Liver (tissue), 9 donors: ENCODE measurements around the gene ADISSP. TPM values are rescaled to one million over a fixed set of nuclear protein-coding genes. Genes with fewer than 3 reads are reported as not detected.

ENCODE experiments used
- DNase-seq: peaks from one replicate; pipeline ENCODE4 v3.0.0-alpha.2; 2017; ENCODE audit warnings: low spot score
- H3K27ac ChIP-seq, 2 donors: one replicate each; pipeline ENCODE4 v1.7.0; 2013; ENCODE audit warnings: inconsistent platforms in 2 of 2, low read length in 2 of 2, control low read depth in 1 of 2, low read depth in 1 of 2, mild to moderate bottlenecking in 1 of 2
- H3K27me3 ChIP-seq, 4 donors: one replicate each; pipeline versions ENCODE4 v1.6.1 to v1.7.0; 2013; ENCODE audit warnings: low read length in 3 of 4, inconsistent platforms in 1 of 4, mild to moderate bottlenecking in 1 of 4, moderate library complexity in 1 of 4; ENCODE audit not compliant: control insufficient read depth in 4 of 4, insufficient read depth in 4 of 4
- H3K36me3 ChIP-seq, 4 donors: one replicate each; pipeline versions ENCODE4 v1.6.1 to v1.7.0; 2013; ENCODE audit warnings: low read length in 3 of 4, mild to moderate bottlenecking in 3 of 4, low read depth in 1 of 4, moderate library complexity in 1 of 4; ENCODE audit not compliant: control insufficient read depth in 4 of 4, insufficient read depth in 3 of 4
- H3K4me1 ChIP-seq, 4 donors: one replicate each; pipeline versions ENCODE4 v1.6.1 to v1.7.0; 2013; ENCODE audit warnings: low read length in 3 of 4, mild to moderate bottlenecking in 3 of 4, moderate library complexity in 1 of 4; ENCODE audit not compliant: control insufficient read depth in 4 of 4, insufficient read depth in 4 of 4
- H3K4me3 ChIP-seq, 3 donors: one replicate each; pipeline versions ENCODE4 v1.6.1 to v1.7.0; 2013; ENCODE audit warnings: low read length in 3 of 3, control low read depth in 1 of 3, low read depth in 1 of 3, mild to moderate bottlenecking in 1 of 3
- H3K9ac ChIP-seq, 2 donors: one replicate each; pipeline ENCODE4 v1.7.0; 2013; ENCODE audit warnings: low read length in 2 of 2, mild to moderate bottlenecking in 2 of 2, moderate library complexity in 2 of 2, control low read depth in 1 of 2, low read depth in 1 of 2
- H3K9me3 ChIP-seq, 4 donors: one replicate each; pipeline versions ENCODE4 v1.6.1 to v1.7.0; 2013; ENCODE audit warnings: low read length in 3 of 4; ENCODE audit not compliant: control insufficient read depth in 4 of 4
- ATF3 ChIP-seq: IDR thresholded peaks from 2 replicates; pipeline ENCODE4 v1.6.1; 2016; ENCODE audit warnings: antibody characterized with exemption
- CTCF ChIP-seq: fragments of 150-350 bp; IDR thresholded peaks from 2 replicates; pipeline ENCODE4 v1.5.1; 2017; ENCODE audit warnings: improper control_type of control experiment, low read depth, low read length; ENCODE audit not compliant: missing input control
- EGR1 ChIP-seq, 2 donors: IDR thresholded peaks; 2 replicates each; pipeline ENCODE4 v1.6.1; 2016 to 2018; ENCODE audit warnings: antibody characterized with exemption in 2 of 2, low read depth in 2 of 2
- FOXA1 ChIP-seq: IDR thresholded peaks from 2 replicates; pipeline ENCODE4 v1.6.1; 2016; ENCODE audit warnings: antibody characterized with exemption
- FOXA2 ChIP-seq: IDR thresholded peaks from 2 replicates; pipeline ENCODE4 v1.6.1; 2016; ENCODE audit warnings: antibody characterized with exemption
- GABPA ChIP-seq, 2 donors: IDR thresholded peaks in 1 of 2; conservative IDR thresholded peaks in 1 of 2; 2 replicates each; pipeline ENCODE4 v1.6.1; 2016; ENCODE audit warnings: antibody characterized with exemption in 2 of 2, mild to moderate bottlenecking in 1 of 2, moderate library complexity in 1 of 2
- HNF4A ChIP-seq, 2 donors: conservative IDR thresholded peaks; 2 replicates each; pipeline ENCODE4 v1.6.1; 2016; ENCODE audit warnings: antibody characterized with exemption in 2 of 2, mild to moderate bottlenecking in 2 of 2
- HNF4G ChIP-seq: IDR thresholded peaks from 2 replicates; pipeline ENCODE4 v1.6.1; 2016; ENCODE audit warnings: antibody characterized with exemption
- JUND ChIP-seq, 2 donors: IDR thresholded peaks; 2 replicates each; pipeline ENCODE4 v1.6.1; 2016; ENCODE audit warnings: antibody characterized with exemption in 2 of 2
- MAX ChIP-seq: IDR thresholded peaks from 2 replicates; pipeline ENCODE4 v1.6.1; 2016; ENCODE audit warnings: antibody characterized with exemption
- NR2F2 ChIP-seq: IDR thresholded peaks from 2 replicates; pipeline ENCODE4 v1.6.1; 2016; ENCODE audit warnings: antibody characterized with exemption
- RAD21 ChIP-seq, 2 donors: IDR thresholded peaks; 2 replicates each; pipeline ENCODE4 v1.6.1; 2016; ENCODE audit warnings: antibody characterized with exemption in 2 of 2, mild to moderate bottlenecking in 2 of 2
- REST ChIP-seq: IDR thresholded peaks from 2 replicates; pipeline ENCODE4 v1.6.1; 2016; ENCODE audit warnings: antibody characterized with exemption, mild to moderate bottlenecking
- RXRA ChIP-seq, 2 donors: IDR thresholded peaks; 2 replicates each; pipeline ENCODE4 v1.6.1; 2017 to 2018; ENCODE audit warnings: antibody characterized with exemption in 2 of 2, mild to moderate bottlenecking in 1 of 2
- SP1 ChIP-seq: IDR thresholded peaks from 2 replicates; pipeline ENCODE4 v1.6.1; 2018; ENCODE audit warnings: antibody characterized with exemption, mild to moderate bottlenecking
- TAF1 ChIP-seq: conservative IDR thresholded peaks from 2 replicates; pipeline ENCODE4 v1.6.1; 2016; ENCODE audit warnings: antibody characterized with exemption, mild to moderate bottlenecking
- YY1 ChIP-seq: IDR thresholded peaks from 2 replicates; pipeline ENCODE4 v1.6.1; 2016; ENCODE audit warnings: antibody characterized with exemption, mild to moderate bottlenecking
- ZBTB33 ChIP-seq: IDR thresholded peaks from 2 replicates; pipeline ENCODE4 v1.6.1; 2016; ENCODE audit warnings: antibody characterized with exemption
- WGBS: extraction: QIAGEN DNeasy Blood & Tissue Kit; methylation state at CpG from one replicate; pipeline ENCODE4 v1.1.7; 2013; 5-methylcytosine and 5-hydroxymethylcytosine counted together
- polyA plus RNA-seq, 2 donors: library from polyadenylated mRNA; stranded (reverse) in 1 of 2; unstranded in 1 of 2; fragments of 200-250 nt in 1 of 2; fragments of >200 nt in 1 of 2; fragmentation: Nextera tagmentation in 1 of 2; extraction: Ambion mirVana in 1 of 2; gene quantifications; one replicate each; pipeline versions ENCODE4 v1.2.1 to v1.2.3, GENCODE V29; 2013 to 2015
- total RNA-seq, 2 donors: library from RNA; depleted of rRNA; stranded (reverse); fragments of >200 nt; gene quantifications; one replicate each; pipeline ENCODE4 v1.2.3, GENCODE V29; 2014
- donor health status: healthy.
- donor health status: healthy.
- donor health status: healthy.
- donor health status: healthy.
- donor health status: healthy.

The ADISSP gene
- total and polyA plus RNA-seq, 4 donors: 3.8 to 27.3 (median 10.4) TPM

- Histone ChIP-seq H3K4me1 (no peaks in the 10 kb centered on the region), H3K9me3 (no peaks in the 10 kb centered on the region), H3K9ac (no peak overlapping the region), H3K4me3 (no peak overlapping the region), H3K27me3 (peaks cover 0 to 4% (median 1%) of the 10 kb centered on the region in 4 donors), H3K36me3 (no peaks in the 10 kb centered on the region), H3K27ac (no peak overlapping the region)
- 78% methylated on average over 3 of the region's 3 CpGs for WGBS
- TF ChIP-seq EGR1 (IDR thresholded peaks at IDR 0.05; ENCODE audit: low read depth in 2 of 2) (no peak), REST (no peak), JUND (IDR thresholded peaks at IDR 0.05) (no peak), YY1 (no peak), CTCF (no peak), HNF4A (conservative IDR thresholded peaks at IDR 0.05) (no peak), FOXA2 (no peak), RXRA (IDR thresholded peaks at IDR 0.05) (no peak), GABPA (IDR thresholded peaks at IDR 0.05 in 1 of 2, conservative IDR thresholded peaks at IDR 0.05 in 1 of 2) (no peak), FOXA1 (no peak), HNF4G (no peak), RAD21 (IDR thresholded peaks at IDR 0.05) (no peak), ZBTB33 (no peak), MAX (no peak), NR2F2 (no peak), ATF3 (no peak), TAF1 (no peak), SP1 (no peak)
- DNase-seq: no peak
These were observed 38.7 kb downstream of the ADISSP start for GRCh38 chr20:3728876-3729275.
